ENCODE data around the gene PLA2G5.

Gene PLA2G5

GRCh38 chr1:20093303-20093702, 23.3 kb downstream of the PLA2G5 start:
- DNase-seq = no peak

GRCh38 chr1:20093940-20094391, 24.0 kb downstream of the PLA2G5 start:
- no peak for DNase-seq

GRCh38 chr1:20095564-20096434, 25.8 kb downstream of the PLA2G5 start:
- DNase-seq = no peak

GRCh38 chr1:20096840-20097447, 26.9 kb downstream of the PLA2G5 start:
- DNase-seq = no peak

- DNase-seq = no peak
Measured at GRCh38 chr1:20099533-20099932, 29.5 kb downstream of the PLA2G5 start.

- DNase-seq = peak; percentile 3
Measured at GRCh38 chr1:20100632-20101355, 30.8 kb downstream of the PLA2G5 start.

GRCh38 chr1:20102875-20103274, 32.9 kb downstream of the PLA2G5 start:
- no peak for DNase-seq

- no peak for DNase-seq
Measured at GRCh38 chr1:20105856-20106255, 35.9 kb downstream of the PLA2G5 start.

GRCh38 chr1:20107351-20107750, 37.4 kb downstream of the PLA2G5 start:
- DNase-seq = no peak

GRCh38 chr1:20107796-20108195, 37.8 kb downstream of the PLA2G5 start:
- DNase-seq = no peak

GRCh38 chr1:20108366-20109123, 38.6 kb downstream of the PLA2G5 start:
- no peak for DNase-seq

- no peak for DNase-seq
Measured at GRCh38 chr1:20109223-20109856, 39.3 kb downstream of the PLA2G5 start.

GRCh38 chr1:20110679-20111078, 40.7 kb downstream of the PLA2G5 start:
- DNase-seq = no peak

GRCh38 chr1:20111452-20111851, 41.5 kb downstream of the PLA2G5 start:
- no peak for DNase-seq

GRCh38 chr1:20112279-20113000, 42.4 kb downstream of the PLA2G5 start:
- DNase-seq = no peak

- no peak for DNase-seq
Measured at GRCh38 chr1:20114021-20114648, 44.1 kb downstream of the PLA2G5 start.

GRCh38 chr1:20115479-20115878, 45.5 kb downstream of the PLA2G5 start:
- no peak for DNase-seq

GRCh38 chr1:20115916-20116315, 45.9 kb downstream of the PLA2G5 start:
- no peak for DNase-seq

GRCh38 chr1:20117236-20117635, 47.2 kb downstream of the PLA2G5 start:
- DNase-seq = no peak

GRCh38 chr1:20119347-20119746, 49.4 kb downstream of the PLA2G5 start, which contains the start of gene PLA2G2D:
Gene PLA2G2D (minus strand): TSS chr1:20119536. CDS start chr1:20119498, 38 bp downstream.
- no peak for DNase-seq

- no peak for DNase-seq
Measured at GRCh38 chr1:20120796-20121195, 50.8 kb downstream of the PLA2G5 start.

Measured in central memory CD4-positive, alpha-beta T cell (primary cell).